M059J (cell line): ENCODE measurements around the gene SH2D4B. TPM values are rescaled to one million over a fixed set of nuclear protein-coding genes. Genes with fewer than 3 reads are reported as not detected.
"Not testable (repeated sequence)": the region's sequence is repeated elsewhere in the genome, so short reads cannot be mapped to it uniquely, and the experiment has no call there.

Source experiments
- DNase-seq: peaks from one replicate; pipeline ENCODE4 v3.0.0-alpha.2; 2012; ENCODE audit warnings: low read depth
- total RNA-seq: library from RNA; depleted of rRNA; stranded (reverse); fragments of >200 nt; shearing (Covaris generic); gene quantifications from 2 replicates; pipeline ENCODE4 v1.2.3, GENCODE V29; 2014

SH2D4B gene
- total RNA-seq, 1 experiment from 2014 or later = not detected

GRCh38 chr10:80542652-80543318 is 5.1 kb downstream of the SH2D4B start:
- no peak for DNase-seq

- not testable (repeated sequence) for DNase-seq
These were observed 5.6 kb downstream of the SH2D4B start for GRCh38 chr10:80543319-80543672.

- DNase-seq = no peak
These were observed 6.7 kb downstream of the SH2D4B start for GRCh38 chr10:80544316-80544953.

GRCh38 chr10:80545258-80545881 is 7.7 kb downstream of the SH2D4B start:
- DNase-seq = no peak

GRCh38 chr10:80552151-80552646 is 14.5 kb downstream of the SH2D4B start:
- no peak for DNase-seq

- DNase-seq = no peak
These were observed 15.7 kb downstream of the SH2D4B start for GRCh38 chr10:80553436-80553835.

- DNase-seq = no peak
These were observed 16.3 kb downstream of the SH2D4B start for GRCh38 chr10:80554050-80554449.

GRCh38 chr10:80555415-80555814 is 17.7 kb downstream of the SH2D4B start:
- no peak for DNase-seq

- DNase-seq = no peak
These were observed 24.2 kb downstream of the SH2D4B start for GRCh38 chr10:80561950-80562349.

GRCh38 chr10:80567292-80567691 is 29.6 kb downstream of the SH2D4B start:
- DNase-seq = no peak

GRCh38 chr10:80569131-80569895 is 31.6 kb downstream of the SH2D4B start:
- DNase-seq = no peak

- DNase-seq = no peak
These were observed 33.6 kb downstream of the SH2D4B start for GRCh38 chr10:80571352-80571751.

GRCh38 chr10:80579181-80579763 is 41.6 kb downstream of the SH2D4B start:
- no peak for DNase-seq

GRCh38 chr10:80579849-80580637 is 42.3 kb downstream of the SH2D4B start:
- no peak for DNase-seq

GRCh38 chr10:80580638-80581468 is 43.2 kb downstream of the SH2D4B start:
- DNase-seq = no peak

GRCh38 chr10:80581469-80581835 is 43.8 kb downstream of the SH2D4B start:
- DNase-seq = no peak

GRCh38 chr10:80582286-80582960 is 44.7 kb downstream of the SH2D4B start:
- no peak for DNase-seq

- no peak for DNase-seq
These were observed 46.0 kb downstream of the SH2D4B start for GRCh38 chr10:80583685-80584084.

- DNase-seq = no peak
These were observed 48.1 kb downstream of the SH2D4B start for GRCh38 chr10:80585812-80586211.

GRCh38 chr10:80588546-80588945 is 50.8 kb downstream of the SH2D4B start:
- peak; percentile 26 for DNase-seq
